HepG2 (cell line): Measurements from ENCODE around the gene YTHDF1. TPM values are rescaled to one million over a fixed set of nuclear protein-coding genes. Genes with fewer than 3 reads are reported as not detected.

ENCODE experiments used
- ATAC-seq: fragments of 200-7000 bp; cut with Tn5 transposase; 3 replicates; pipeline ENCODE4 v1.9.1; 2020; ENCODE audit warnings: mild to moderate bottlenecking, moderate library complexity
- BruUV-seq: library from RNA; stranded (reverse); fragments of 400-500 nt; replicated peaks from 2 replicates; lab custom pipeline; 2021; lab: Mats Ljungman, UMichigan
- CTCF ChIA-PET: fragments of 300-600 bp; formaldehyde crosslinking; extraction: SDS; loops from one replicate; lab custom pipeline; 2021; ENCODE audit warnings: low total read pairs, inconsistent platforms, low intra/inter-chr PET ratio; lab: Yijun Ruan, JAX
- POLR2A ChIA-PET: fragments of 350-600 bp; sonication (Branson Sonifier 250); formaldehyde crosslinking; loops from one replicate; lab custom pipeline; 2020; ENCODE audit warnings: antibody characterized with exemption, inconsistent platforms; lab: Yijun Ruan, JAX
- DNase-seq: peaks from one replicate; pipeline ENCODE4 v3.0.0-alpha.2; 2015; ENCODE audit warnings: low spot score
- FAIRE-seq: peaks from 3 replicates; lab custom pipeline; 2011; peaks lifted over from hg19 to GRCh38; lab: Jason Lieb, UNC
- H2AFZ ChIP-seq: one replicate; pipeline ENCODE4 v1.6.1; 2011; ENCODE audit warnings: low read length, inconsistent platforms
- H3K27ac ChIP-seq: fragments of 300-600 bp; 3 replicates; pipeline ENCODE4 v1.8.0; 2011; ENCODE audit warnings: mixed run types, mild to moderate bottlenecking, mixed read lengths, low read length, inconsistent platforms; ENCODE audit not compliant: insufficient read depth; ENCODE audit errors: extremely low read length
- H3K27me3 ChIP-seq, 2 experiments: fragments of 200-600 bp in 1 of 2; 2 replicates in 1 of 2; 3 replicates in 1 of 2; pipeline versions ENCODE4 v1.6.0 to v1.8.0; 2011; ENCODE audit warnings: low read length in 2 of 2, mild to moderate bottlenecking in 2 of 2, moderate library complexity in 2 of 2, inconsistent platforms in 1 of 2; ENCODE audit not compliant: insufficient read depth in 2 of 2, control insufficient read depth in 1 of 2
- H3K36me3 ChIP-seq, 2 experiments: fragments of 200-600 bp in 1 of 2; replicated peaks in 1 of 2; 2 replicates in 1 of 2; 3 replicates in 1 of 2; pipeline versions ENCODE4 v1.5.1 to v1.8.0; 2011; ENCODE audit warnings: low read length in 2 of 2, inconsistent platforms in 1 of 2; ENCODE audit not compliant: insufficient read depth in 2 of 2, control insufficient read depth in 1 of 2
- H3K4me1 ChIP-seq: 2 replicates; pipeline ENCODE4 v1.5.1; 2012; ENCODE audit warnings: low read length, inconsistent platforms; ENCODE audit not compliant: insufficient read depth
- H3K4me2 ChIP-seq: 2 replicates; pipeline ENCODE4 v1.6.0; 2011; ENCODE audit warnings: low read depth, low read length, inconsistent platforms
- H3K4me3 ChIP-seq, 3 experiments: fragments of 200-600 bp in 1 of 3; sonication (generic), shearing (Covaris generic) in 1 of 3; replicated peaks in 1 of 3; 2 replicates each; pipeline ENCODE4 v1.5.1; 2011 to 2016; ENCODE audit warnings: low read length in 3 of 3, inconsistent platforms in 2 of 3, low read depth in 2 of 3, mild to moderate bottlenecking in 2 of 3, control low read depth in 1 of 3, mixed read lengths in 1 of 3; ENCODE audit not compliant: insufficient read depth in 1 of 3
- H3K79me2 ChIP-seq: one replicate; pipeline ENCODE4 v1.6.1; 2011; ENCODE audit warnings: low read length, inconsistent platforms; ENCODE audit not compliant: insufficient read depth
- H3K9ac ChIP-seq: 2 replicates; pipeline ENCODE4 v1.6.0; 2011; ENCODE audit warnings: mild to moderate bottlenecking, low read depth, low read length, inconsistent platforms; ENCODE audit not compliant: insufficient read depth
- H3K9me3 ChIP-seq: 2 replicates; pipeline ENCODE4 v1.5.1; 2012; ENCODE audit warnings: mild to moderate bottlenecking, low read length
- H4K20me1 ChIP-seq: 2 replicates; pipeline ENCODE4 v1.6.0; 2011; ENCODE audit warnings: inconsistent platforms, mild to moderate bottlenecking, low read length, moderate library complexity; ENCODE audit not compliant: insufficient read depth
- CAMTA2 ChIP-seq: sonication (generic); formaldehyde crosslinking; IDR thresholded peaks from 2 replicates; pipeline ENCODE4 v1.4.0; 2020; ENCODE audit warnings: mild to moderate bottlenecking, missing genetic modification reagents, borderline replicate concordance
- EHMT2 ChIP-seq: fragments of 200-600 bp; sonication (generic); IDR thresholded peaks from 2 replicates; pipeline ENCODE4 v1.7.0; 2017; ENCODE audit warnings: antibody characterized with exemption, low read depth, low read length, borderline replicate concordance
- HMG20B ChIP-seq: conservative IDR thresholded peaks from 2 replicates; pipeline ENCODE4 v1.6.1; 2016; ENCODE audit warnings: missing genetic modification reagents, missing compliant biosample characterization
- KDM2A ChIP-seq: sonication (generic); formaldehyde crosslinking; IDR thresholded peaks from 2 replicates; pipeline ENCODE4 v1.4.0; 2020; ENCODE audit warnings: low read depth, missing genetic modification reagents, borderline replicate concordance
- MYNN ChIP-seq: sonication (generic); formaldehyde crosslinking; IDR thresholded peaks from 2 replicates; pipeline ENCODE4 v1.4.0; 2020; ENCODE audit warnings: mild to moderate bottlenecking, low read depth, missing genetic modification reagents
- NR2F2 ChIP-seq: IDR thresholded peaks from 2 replicates; pipeline ENCODE4 v1.6.1; 2012; ENCODE audit warnings: low read depth, inconsistent platforms, borderline replicate concordance
- PAX8 ChIP-seq: sonication (generic); formaldehyde crosslinking; IDR thresholded peaks from 2 replicates; pipeline ENCODE4 v1.8.0; 2022; ENCODE audit warnings: mild to moderate bottlenecking, missing genetic modification reagents, borderline replicate concordance
- POLR2AphosphoS5 ChIP-seq: IDR thresholded peaks from 2 replicates; pipeline ENCODE4 v1.6.1; 2012; ENCODE audit warnings: low read depth, low read length
- THRA ChIP-seq: sonication (generic); formaldehyde crosslinking; IDR thresholded peaks from 2 replicates; pipeline ENCODE4 v1.4.0; 2020; ENCODE audit warnings: missing genetic modification reagents, borderline replicate concordance
- TOPORS ChIP-seq: sonication (generic); formaldehyde crosslinking; IDR thresholded peaks from 2 replicates; pipeline ENCODE4 v1.8.0; 2023; ENCODE audit warnings: mild to moderate bottlenecking, missing genetic modification reagents
- ZBTB14 ChIP-seq: sonication (generic); formaldehyde crosslinking; IDR thresholded peaks from 2 replicates; pipeline ENCODE4 v1.4.0; 2020; ENCODE audit warnings: missing genetic modification reagents
- ZNF274 ChIP-seq: sonication (generic); formaldehyde crosslinking; IDR thresholded peaks from 2 replicates; pipeline ENCODE4 v1.5.1; 2020; ENCODE audit warnings: mild to moderate bottlenecking, missing genetic modification reagents
- ZNF629 ChIP-seq: sonication (generic); formaldehyde crosslinking; conservative IDR thresholded peaks from 2 replicates; pipeline ENCODE4 v1.5.0; 2020; ENCODE audit warnings: missing genetic modification reagents
- ZNF704 ChIP-seq: sonication (generic); formaldehyde crosslinking; IDR thresholded peaks from 2 replicates; pipeline ENCODE4 v1.8.1; 2023; ENCODE audit warnings: mild to moderate bottlenecking, inconsistent platforms, moderate library complexity, missing genetic modification reagents, borderline replicate concordance
- ZNF766 ChIP-seq: sonication (generic); formaldehyde crosslinking; IDR thresholded peaks from 2 replicates; pipeline ENCODE4 v1.5.0; 2020; ENCODE audit warnings: missing genetic modification reagents, borderline replicate concordance
- ZUFSP ChIP-seq: sonication (generic); formaldehyde crosslinking; IDR thresholded peaks from 2 replicates; pipeline ENCODE4 v1.9.0; 2021; ENCODE audit warnings: missing genetic modification reagents, mild to moderate bottlenecking, borderline replicate concordance
- WGBS: methylation state at CpG from one replicate; pipeline ENCODE4 v1.1.6; 2017; ENCODE audit warnings: low lambda C conversion rate; 5-methylcytosine and 5-hydroxymethylcytosine counted together
- in situ Hi-C: cut with HindIII; loops from 2 replicates; pipeline ENCODE4 v1.10.0; 2017; ENCODE audit warnings: low pct_unique_long_range_greater_than_20kb; ENCODE audit not compliant: extremely low pct_ligation_motif_present
- intact Hi-C: fragments of 100-400 bp; cut with micrococcal nuclease; formaldehyde crosslinking; loops from one replicate; pipeline ENCODE4 v1.10.0; 2022; ENCODE audit not compliant: unreplicated experiment
- polyA plus RNA-seq, 8 experiments: library from polyadenylated mRNA; depleted of rRNA in 3 of 8; stranded (reverse) in 7 of 8; unstranded in 1 of 8; fragments of >200 nt; fragmentation: Illumina TruSeq in 4 of 8; extraction: Trizol in 4 of 8; gene quantifications; 2 replicates each; pipeline versions ENCODE4 v1.2.1 to v1.2.3, GENCODE V29; 2011 to 2016; ENCODE audit warnings: low read depth in 4 of 8, missing spikeins in 1 of 8, mixed read lengths in 1 of 8; ENCODE audit not compliant: insufficient read depth in 1 of 8
- total RNA-seq, 5 experiments: library from RNA; depleted of rRNA; stranded (reverse); fragments of >200 nt; fragmentation: Illumina TruSeq; extraction: Trizol; gene quantifications; 2 replicates each; pipeline ENCODE4 v1.2.3, GENCODE V29; 2016; ENCODE audit warnings: low read depth in 1 of 5
- TF ChIP-seq, protein P1 (sequence below): sonication (generic); formaldehyde crosslinking; IDR thresholded peaks from 2 replicates; pipeline ENCODE4 v1.4.0; 2020; ENCODE audit warnings: missing genetic modification reagents
- TF ChIP-seq, protein P2 (sequence below): sonication (generic); formaldehyde crosslinking; IDR thresholded peaks from 2 replicates; pipeline ENCODE4 v1.8.1; 2022; ENCODE audit warnings: mild to moderate bottlenecking, missing genetic modification reagents

Gene YTHDF1
- total and polyA plus RNA-seq, 2 of the 13 experiments (the other 11 are each of a cell fraction or from before 2014, with no cell fraction given): 34.5 to 37.7 TPM

DNA sequence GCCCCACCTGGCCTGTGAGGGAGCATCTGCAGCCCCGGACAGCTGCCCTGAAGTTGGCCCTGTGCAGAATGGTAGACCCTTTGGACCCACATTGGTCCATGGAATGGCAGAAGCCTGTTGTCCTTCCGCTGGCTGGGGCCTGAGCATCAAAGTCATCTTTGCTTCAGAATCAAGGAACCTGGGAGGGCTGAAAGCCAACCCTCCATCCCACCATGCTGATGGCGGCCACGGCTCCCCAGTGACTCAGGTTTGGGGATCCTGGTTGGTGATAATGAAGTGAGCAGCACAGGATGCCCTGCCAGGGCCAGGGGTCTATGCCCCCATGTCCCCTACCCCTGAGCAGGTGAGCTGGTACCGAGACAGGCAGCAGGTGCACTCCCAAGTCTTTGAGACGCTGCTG is 52.8 kb downstream of the YTHDF1 start:
- H3K4me3 ChIP-seq: no peak overlapping the region
- no TSS peak for BruUV-seq
- H3K4me2 ChIP-seq: no peak overlapping the region
- peaks cover 48 to 91% of the 10 kb centered on the region in 2 experiments for H3K27me3 ChIP-seq
- intact Hi-C loops: no loop called here
- in situ Hi-C loops: no loop called here
- ChIA-PET POLR2A (no interaction called here), CTCF (no interaction called here)
- no peaks in the 10 kb centered on the region for H3K36me3 ChIP-seq
- no peak for DNase-seq
- no peaks in the 10 kb centered on the region for H3K9me3 ChIP-seq
- H2AFZ ChIP-seq: no peak overlapping the region
- H3K79me2 ChIP-seq: no peaks in the 10 kb centered on the region
- peaks cover 12% of the 10 kb centered on the region; the same call in 1 of the 2 replicates for H4K20me1 ChIP-seq
- no peak for TF ChIP-seq NR2F2
- no peak for TF ChIP-seq ZUFSP (CRISPR knock-in tag)
- TF ChIP-seq HMG20B (CRISPR knock-in tag): no peak
- TF ChIP-seq, protein P1, sequence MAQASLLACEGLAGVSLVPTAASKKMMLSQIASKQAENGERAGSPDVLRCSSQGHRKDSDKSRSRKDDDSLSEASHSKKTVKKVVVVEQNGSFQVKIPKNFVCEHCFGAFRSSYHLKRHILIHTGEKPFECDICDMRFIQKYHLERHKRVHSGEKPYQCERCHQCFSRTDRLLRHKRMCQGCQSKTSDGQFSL: no peak
- no peak for TF ChIP-seq TOPORS
- TF ChIP-seq ZNF629: no peak
- no peak for TF ChIP-seq KDM2A
- no peak for TF ChIP-seq MYNN (CRISPR knock-in tag)
- TF ChIP-seq ZNF274 (CRISPR knock-in tag): no peak
- no peak for TF ChIP-seq ZNF766 (CRISPR knock-in tag)
- TF ChIP-seq POLR2AphosphoS5: no peak
- TF ChIP-seq, protein P2, sequence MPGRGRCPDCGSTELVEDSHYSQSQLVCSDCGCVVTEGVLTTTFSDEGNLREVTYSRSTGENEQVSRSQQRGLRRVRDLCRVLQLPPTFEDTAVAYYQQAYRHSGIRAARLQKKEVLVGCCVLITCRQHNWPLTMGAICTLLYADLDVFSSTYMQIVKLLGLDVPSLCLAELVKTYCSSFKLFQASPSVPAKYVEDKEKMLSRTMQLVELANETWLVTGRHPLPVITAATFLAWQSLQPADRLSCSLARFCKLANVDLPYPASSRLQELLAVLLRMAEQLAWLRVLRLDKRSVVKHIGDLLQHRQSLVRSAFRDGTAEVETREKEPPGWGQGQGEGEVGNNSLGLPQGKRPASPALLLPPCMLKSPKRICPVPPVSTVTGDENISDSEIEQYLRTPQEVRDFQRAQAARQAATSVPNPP: no peak
- no peak for TF ChIP-seq THRA (CRISPR knock-in tag)
- TF ChIP-seq ZBTB14: no peak
- no peak for TF ChIP-seq PAX8 (CRISPR knock-in tag)
- no peak for TF ChIP-seq ZNF704 (CRISPR knock-in tag)
- no peak for TF ChIP-seq EHMT2
- no peak for TF ChIP-seq CAMTA2 (CRISPR knock-in tag)
- H3K27ac ChIP-seq: no peak overlapping the region
- WGBS: 11% methylated on average over 5 of the region's 6 CpGs
- FAIRE-seq: no peak
- no peaks in the 10 kb centered on the region for H3K4me1 ChIP-seq
- no peak overlapping the region for H3K9ac ChIP-seq
- no peak for ATAC-seq
